Fibroblast of the aortic adventitia (primary cell): ENCODE measurements around the gene MAP3K6. TPM values are rescaled to one million over a fixed set of nuclear protein-coding genes. Genes with fewer than 3 reads are reported as not detected.

Source experiments
- DNase-seq: peaks from one replicate; pipeline ENCODE4 v3.0.0-alpha.2; 2010; ENCODE audit warnings: low read depth
- H3K4me3 ChIP-seq: 2 replicates; pipeline ENCODE4 v1.5.1; 2011; ENCODE audit warnings: low read depth, mild to moderate bottlenecking, control low read depth, low read length, moderate library complexity
- total RNA-seq: library from RNA; depleted of rRNA; stranded (reverse); fragments of >200 nt; gene quantifications from 2 replicates; pipeline ENCODE4 v1.2.3, GENCODE V29; 2012; ENCODE audit warnings: low replicate concordance
- TF ChIP-seq, protein P1 (sequence below): IDR thresholded peaks from 2 replicates; pipeline ENCODE4 v1.5.1; 2011; ENCODE audit warnings: mild to moderate bottlenecking, low read length, control low read depth, inconsistent platforms; ENCODE audit not compliant: insufficient read depth

Gene MAP3K6
- total RNA-seq, 1 donor: 18.2 TPM

DNA sequence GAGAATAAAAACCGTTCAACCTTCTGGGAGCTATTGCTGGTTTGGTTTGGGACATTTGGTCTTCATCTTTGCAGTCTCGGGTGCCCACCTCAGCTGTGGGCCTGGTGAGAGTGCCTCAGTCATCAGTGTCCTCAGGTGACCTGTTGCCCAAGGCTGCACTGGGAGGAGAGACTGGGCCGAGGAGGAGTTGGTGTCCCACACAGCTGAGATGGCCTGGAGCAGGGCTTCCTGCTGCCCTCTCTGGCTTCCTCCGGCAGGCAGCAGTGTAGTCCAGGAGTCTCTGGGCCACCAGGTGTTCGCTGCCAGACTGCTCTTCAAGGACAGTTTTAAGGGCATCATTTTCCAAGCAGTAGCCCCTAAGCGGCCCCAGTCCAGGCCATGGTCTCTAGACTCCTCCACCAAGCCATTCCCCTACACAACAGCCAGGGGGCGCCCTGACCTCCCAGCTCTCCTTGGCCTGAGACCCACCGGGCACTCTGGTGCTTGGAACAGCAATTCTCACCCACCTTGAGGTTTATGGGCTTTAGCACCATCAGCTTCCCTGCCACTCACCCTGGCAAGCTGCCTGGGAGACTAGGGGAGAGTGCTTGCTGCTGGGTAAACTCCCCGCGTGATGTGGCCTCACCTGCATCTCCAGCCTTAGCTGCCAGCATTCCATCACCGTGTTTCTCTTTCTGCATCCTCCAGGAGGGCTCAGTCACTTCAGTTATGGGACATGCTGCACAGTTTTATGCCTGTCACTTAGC is 34.1 kb downstream of the MAP3K6 start:
- TF ChIP-seq, protein P1, sequence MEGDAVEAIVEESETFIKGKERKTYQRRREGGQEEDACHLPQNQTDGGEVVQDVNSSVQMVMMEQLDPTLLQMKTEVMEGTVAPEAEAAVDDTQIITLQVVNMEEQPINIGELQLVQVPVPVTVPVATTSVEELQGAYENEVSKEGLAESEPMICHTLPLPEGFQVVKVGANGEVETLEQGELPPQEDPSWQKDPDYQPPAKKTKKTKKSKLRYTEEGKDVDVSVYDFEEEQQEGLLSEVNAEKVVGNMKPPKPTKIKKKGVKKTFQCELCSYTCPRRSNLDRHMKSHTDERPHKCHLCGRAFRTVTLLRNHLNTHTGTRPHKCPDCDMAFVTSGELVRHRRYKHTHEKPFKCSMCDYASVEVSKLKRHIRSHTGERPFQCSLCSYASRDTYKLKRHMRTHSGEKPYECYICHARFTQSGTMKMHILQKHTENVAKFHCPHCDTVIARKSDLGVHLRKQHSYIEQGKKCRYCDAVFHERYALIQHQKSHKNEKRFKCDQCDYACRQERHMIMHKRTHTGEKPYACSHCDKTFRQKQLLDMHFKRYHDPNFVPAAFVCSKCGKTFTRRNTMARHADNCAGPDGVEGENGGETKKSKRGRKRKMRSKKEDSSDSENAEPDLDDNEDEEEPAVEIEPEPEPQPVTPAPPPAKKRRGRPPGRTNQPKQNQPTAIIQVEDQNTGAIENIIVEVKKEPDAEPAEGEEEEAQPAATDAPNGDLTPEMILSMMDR: peak; percentile 91
- H3K4me3 ChIP-seq: no peak overlapping the region
- peak; percentile 39 for DNase-seq

DNA sequence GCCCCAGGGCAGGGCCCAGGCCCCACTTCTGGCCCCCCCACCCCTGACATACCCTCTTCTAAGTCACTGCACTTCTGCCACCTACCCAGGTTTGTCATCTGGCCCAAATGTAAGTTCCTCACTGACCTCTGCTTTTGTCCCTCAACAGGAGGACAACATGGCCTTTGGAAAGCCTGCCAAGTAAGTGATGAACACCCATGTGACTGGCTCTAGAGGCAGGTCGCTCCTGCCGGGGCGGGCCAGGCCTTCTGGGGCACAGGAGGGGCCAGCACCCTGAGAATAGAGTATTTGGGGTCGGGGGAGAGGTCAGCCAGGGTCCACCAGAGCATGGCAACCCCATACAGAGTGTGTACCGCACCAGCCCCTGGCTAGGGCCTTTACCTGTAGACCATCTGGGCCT is 34.8 kb downstream of the MAP3K6 start:
- no peak overlapping the region for H3K4me3 ChIP-seq
- TF ChIP-seq, protein P1: no peak
- no peak for DNase-seq

DNA sequence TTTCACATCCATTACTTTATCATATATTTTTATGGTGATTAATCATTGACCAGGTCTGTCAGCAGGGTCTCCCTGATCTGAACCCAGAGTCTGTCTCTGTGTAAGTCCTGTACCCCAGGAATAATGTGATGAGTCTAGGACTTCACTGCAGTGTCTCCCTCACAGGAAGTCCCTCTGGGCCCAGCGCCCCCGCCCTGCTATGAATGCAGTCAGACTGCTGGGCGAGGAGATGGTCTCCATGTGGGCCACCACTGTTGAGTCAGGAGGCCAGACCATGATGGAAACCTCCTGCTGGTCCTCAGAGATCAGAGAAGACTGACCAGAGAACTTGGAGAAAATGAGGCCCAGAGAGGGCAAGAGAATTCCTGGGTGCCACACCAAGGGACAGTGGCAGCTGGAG is 35.3 kb downstream of the MAP3K6 start:
- no peak overlapping the region for H3K4me3 ChIP-seq
- DNase-seq: no peak
- TF ChIP-seq, protein P1: no peak

DNA sequence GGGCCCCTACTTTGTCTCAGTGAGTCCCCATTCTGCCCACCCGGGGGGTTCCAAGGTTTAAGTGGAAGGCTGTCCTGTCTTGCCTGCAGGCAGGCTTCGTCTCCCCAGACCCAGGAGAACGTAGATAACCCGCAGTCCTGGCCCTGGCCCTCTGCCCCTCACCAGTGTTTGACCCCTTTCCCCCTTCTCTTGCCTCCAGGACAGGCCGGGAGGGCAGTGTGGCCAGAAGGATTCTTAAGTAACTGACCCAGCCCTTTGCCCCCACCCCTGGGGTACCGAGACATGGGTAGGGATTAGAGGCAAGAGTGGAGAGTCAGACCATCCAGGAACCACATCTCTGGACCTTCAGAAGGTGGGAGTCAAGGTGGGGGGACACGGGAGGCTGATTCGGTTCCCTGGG is 36.0 kb downstream of the MAP3K6 start:
- TF ChIP-seq, protein P1: no peak
- H3K4me3 ChIP-seq: no peak overlapping the region
- DNase-seq: no peak

DNA sequence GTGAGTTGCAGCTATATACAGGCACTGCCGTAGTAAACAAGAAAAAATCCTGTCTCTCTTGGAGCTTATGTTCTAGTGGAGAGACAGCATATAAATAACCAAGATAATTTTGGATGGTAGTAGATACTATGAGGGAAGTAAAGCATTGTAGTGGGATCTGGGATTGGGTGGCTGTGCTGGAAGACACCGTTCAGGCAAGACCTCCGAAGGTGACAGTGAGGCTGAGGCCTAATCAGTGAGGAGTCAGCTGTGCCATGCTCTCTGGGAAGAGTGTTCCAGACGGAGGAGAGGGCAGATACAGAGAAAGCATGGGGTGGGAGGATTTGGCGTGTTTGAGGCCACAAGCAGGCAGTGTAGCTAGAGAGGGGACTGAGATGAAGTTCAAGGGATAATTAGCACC is 38.8 kb downstream of the MAP3K6 start:
- no peak overlapping the region for H3K4me3 ChIP-seq
- TF ChIP-seq, protein P1: no peak
- no peak for DNase-seq

DNA sequence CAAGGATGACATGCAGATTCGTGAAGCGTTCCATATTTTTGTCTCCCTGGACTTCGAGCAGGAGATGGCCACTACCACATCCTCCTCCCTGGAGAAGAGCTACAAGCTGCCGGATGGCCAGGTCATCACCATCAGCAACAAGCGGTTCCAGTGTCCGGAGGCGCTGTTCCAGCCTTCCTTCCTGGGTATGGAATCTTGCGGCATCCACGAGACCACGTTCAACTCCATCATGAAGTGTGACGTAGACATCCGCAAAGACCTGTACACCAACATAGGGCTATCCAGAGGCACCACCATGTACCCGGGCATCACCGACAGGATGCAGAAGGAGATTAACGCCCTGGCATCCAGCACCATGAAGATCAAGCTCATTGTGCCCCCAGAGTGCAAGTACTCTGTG is 41.5 kb downstream of the MAP3K6 start:
- no peak for DNase-seq
- no peak overlapping the region for H3K4me3 ChIP-seq
- TF ChIP-seq, protein P1: no peak

DNA sequence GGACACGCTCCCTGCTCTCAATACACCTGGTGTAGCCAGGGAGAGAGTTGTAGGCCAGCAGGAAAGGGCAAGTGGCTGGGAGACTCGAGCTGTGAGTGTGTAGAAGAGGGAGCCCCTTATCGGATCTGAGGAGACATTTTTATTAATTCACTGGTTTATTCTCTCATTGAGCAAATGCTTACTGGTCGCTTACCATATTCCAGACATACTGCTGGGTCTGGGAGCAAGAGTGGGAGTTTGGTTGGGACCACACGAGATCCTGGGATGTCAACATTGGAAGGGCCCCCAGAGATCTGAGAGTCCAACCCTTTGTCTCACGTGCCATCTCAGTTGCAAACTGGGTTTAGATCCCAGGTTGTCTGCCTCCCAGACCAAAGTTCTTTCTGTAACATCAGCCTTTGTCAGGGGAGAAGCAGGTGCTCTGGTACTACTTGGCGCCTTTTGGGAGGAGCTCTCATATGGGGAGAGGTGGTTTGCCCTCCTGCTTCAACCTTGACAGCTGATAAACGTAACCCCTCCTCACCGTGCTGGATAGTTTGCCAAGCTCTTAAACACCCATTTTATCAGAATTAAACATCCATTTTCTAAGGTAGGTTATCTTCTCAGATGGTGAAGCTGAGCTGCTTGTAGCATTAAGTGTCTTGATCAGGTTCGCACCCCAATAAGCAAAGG is 44.1 kb downstream of the MAP3K6 start:
- no peak for DNase-seq
- TF ChIP-seq, protein P1: no peak
- H3K4me3 ChIP-seq: peak overlapping the region; percentile 100
